ENCODE results near the gene MTSS2. TPM values are rescaled to one million over a fixed set of nuclear protein-coding genes. Genes with fewer than 3 reads are reported as not detected.

The MTSS2 gene
- total RNA-seq, 1 experiment from 2014 or later = 18.7 TPM

GRCh38 chr16:70734522-70735095 is 48.8 kb upstream of the MTSS2 start:
- Histone ChIP-seq H4K20me1 (ENCODE audit: low read length) (no peaks in the 10 kb centered on the region), H3K9me3 (ENCODE audit: low read length) (no peaks in the 10 kb centered on the region), H2AFZ (ENCODE audit: low read length) (no peak overlapping the region), H3K27ac (ENCODE audit: low read length) (no peak overlapping the region), H3K27me3 (ENCODE audit: low read length) (no peaks in the 10 kb centered on the region), H3K4me2 (ENCODE audit: low read length) (no peak overlapping the region), H3K4me3 (ENCODE audit: low read length) (no peak overlapping the region), H3K79me2 (ENCODE audit: low read length) (no peaks in the 10 kb centered on the region), H3K36me3 (ENCODE audit: low read depth, low read length) (no peaks in the 10 kb centered on the region), H3F3A (ENCODE audit: low read length, unreplicated experiment) (no peaks in the 10 kb centered on the region), H3K9ac (ENCODE audit: low read length) (no peak overlapping the region), H3K4me1 (ENCODE audit: insufficient read depth, low read length) (no peaks in the 10 kb centered on the region), H3K9me2 (replicated peaks; ENCODE audit: low read length) (no peaks in the 10 kb centered on the region)
- intact Hi-C loops (cut with micrococcal nuclease) = no loop called here
- POLR2A ChIA-PET (ENCODE audit: unreplicated experiment) = no interaction called here
- TF ChIP-seq EZH2phosphoT487 (IDR thresholded peaks at IDR 0.05; ENCODE audit: borderline replicate concordance, low read length) (no peak), CTCF (conservative IDR thresholded peaks at IDR 0.05; ENCODE audit: low read depth, low read length) (no peak), EZH2 (IDR thresholded peaks at IDR 0.05; ENCODE audit: low read length, unreplicated experiment) (no peak)
- no peak for ATAC-seq
- CTCF ChIA-PET = no interaction called here
- no TSS peak for BruUV-seq (replicated peaks)
- no peak for DNase-seq

- H3K36me3 ChIP-seq (ENCODE audit: low read depth, low read length) = no peaks in the 10 kb centered on the region
- no TSS peak for BruUV-seq (replicated peaks)
- TF ChIP-seq EZH2phosphoT487 (IDR thresholded peaks at IDR 0.05; ENCODE audit: borderline replicate concordance, low read length) (no peak), CTCF (conservative IDR thresholded peaks at IDR 0.05; ENCODE audit: low read depth, low read length) (no peak), EZH2 (IDR thresholded peaks at IDR 0.05; ENCODE audit: low read length, unreplicated experiment) (no peak)
- no peak overlapping the region for H3K4me3 ChIP-seq (ENCODE audit: low read length)
- H3K9ac ChIP-seq (ENCODE audit: low read length) = no peak overlapping the region
- no peak overlapping the region for H3K4me2 ChIP-seq (ENCODE audit: low read length)
- H3K79me2 ChIP-seq (ENCODE audit: low read length) = no peaks in the 10 kb centered on the region
- no peaks in the 10 kb centered on the region for H3F3A ChIP-seq (ENCODE audit: low read length, unreplicated experiment)
- ChIA-PET POLR2A (ENCODE audit: unreplicated experiment) (no interaction called here), CTCF (no interaction called here)
- no peak overlapping the region for H2AFZ ChIP-seq (ENCODE audit: low read length)
- H3K9me3 ChIP-seq (ENCODE audit: low read length) = no peaks in the 10 kb centered on the region
- ATAC-seq (no peak), DNase-seq (no peak)
- no peaks in the 10 kb centered on the region for H4K20me1 ChIP-seq (ENCODE audit: low read length)
- intact Hi-C loops (cut with micrococcal nuclease) = no loop called here
- H3K9me2 ChIP-seq (replicated peaks; ENCODE audit: low read length) = no peaks in the 10 kb centered on the region
- H3K27ac ChIP-seq (ENCODE audit: low read length) = no peak overlapping the region
- no peaks in the 10 kb centered on the region for H3K27me3 ChIP-seq (ENCODE audit: low read length)
- H3K4me1 ChIP-seq (ENCODE audit: insufficient read depth, low read length) = no peaks in the 10 kb centered on the region
Measured at GRCh38 chr16:70730944-70731343, 45.1 kb upstream of the MTSS2 start.

- CTCF ChIA-PET = no interaction called here
- POLR2A ChIA-PET (ENCODE audit: unreplicated experiment) = no interaction called here
- no peaks in the 10 kb centered on the region for H3K9me2 ChIP-seq (replicated peaks; ENCODE audit: low read length)
- H3K4me3 ChIP-seq (ENCODE audit: low read length) = no peak overlapping the region
- H4K20me1 ChIP-seq (ENCODE audit: low read length) = no peaks in the 10 kb centered on the region
- no peaks in the 10 kb centered on the region for H3K79me2 ChIP-seq (ENCODE audit: low read length)
- H3K36me3 ChIP-seq (ENCODE audit: low read depth, low read length) = no peaks in the 10 kb centered on the region
- ATAC-seq (no peak), DNase-seq (no peak)
- no TSS peak for BruUV-seq (replicated peaks)
- intact Hi-C loops (cut with micrococcal nuclease) = no loop called here
- H3K9me3 ChIP-seq (ENCODE audit: low read length) = no peaks in the 10 kb centered on the region
- no peak overlapping the region for H2AFZ ChIP-seq (ENCODE audit: low read length)
- no peaks in the 10 kb centered on the region for H3K27me3 ChIP-seq (ENCODE audit: low read length)
- no peaks in the 10 kb centered on the region for H3F3A ChIP-seq (ENCODE audit: low read length, unreplicated experiment)
- H3K4me1 ChIP-seq (ENCODE audit: insufficient read depth, low read length) = no peaks in the 10 kb centered on the region
- H3K27ac ChIP-seq (ENCODE audit: low read length) = no peak overlapping the region
- TF ChIP-seq EZH2 (IDR thresholded peaks at IDR 0.05; ENCODE audit: low read length, unreplicated experiment) = no peak
- H3K4me2 ChIP-seq (ENCODE audit: low read length) = no peak overlapping the region
- H3K9ac ChIP-seq (ENCODE audit: low read length) = no peak overlapping the region
Measured at GRCh38 chr16:70730031-70730430, 44.2 kb upstream of the MTSS2 start.
